Measurements from ENCODE around the gene DDIT4L. TPM values are rescaled to one million over a fixed set of nuclear protein-coding genes. Genes with fewer than 3 reads are reported as not detected.
A peak's percentile ranks its signal among the peaks of the same experiment; 100 is the strongest.
"Not testable (repeated sequence)": the region's sequence is repeated elsewhere in the genome, so short reads cannot be mapped to it uniquely, and the experiment has no call there.

Gene DDIT4L
- total RNA-seq (30.0 TPM), polyA plus RNA-seq (ENCODE audit: insufficient read depth in 1 of 8, insufficient read length in 8 of 8, low replicate concordance in 1 of 8) (10 to 100 TPM in 5 of 8 donors, 1 to 10 TPM in 3; 6.5 to 35.9 (median 11.2) TPM)
- long read RNA-seq, donor 1, transcript DDIT4L-201 (3 exons, 2,604 nt): major isoform, 5 of 5 reads
- long read RNA-seq, donor 1, partial matches to known transcripts: 0 of 5 reads
- long read RNA-seq, donor 1, other reads (novel, unspliced or antisense): 0 of 5 reads
- long read RNA-seq, donor 2: 0 reads
- long read RNA-seq, donor 3, transcript DDIT4L-201 (3 exons, 2,604 nt): major isoform, 22 of 23 reads
- long read RNA-seq, donor 3, partial matches to known transcripts: 0 of 23 reads
- long read RNA-seq, donor 3, other reads (novel, unspliced or antisense): 0 of 23 reads
- long read RNA-seq, donor 4, transcript DDIT4L-201 (3 exons, 2,604 nt): major isoform, 6 of 6 reads
- long read RNA-seq, donor 4, partial matches to known transcripts: 0 of 6 reads
- long read RNA-seq, donor 4, other reads (novel, unspliced or antisense): 0 of 6 reads
- long read RNA-seq, donor 5, transcript DDIT4L-201 (3 exons, 2,604 nt): major isoform, 15 of 16 reads
- long read RNA-seq, donor 5, partial matches to known transcripts: 0 of 16 reads
- long read RNA-seq, donor 5, other reads (novel, unspliced or antisense): 0 of 16 reads
- long read RNA-seq, donor 6, transcript DDIT4L-201 (3 exons, 2,604 nt): major isoform, 14 of 14 reads
- long read RNA-seq, donor 6, partial matches to known transcripts: 0 of 14 reads
- long read RNA-seq, donor 6, other reads (novel, unspliced or antisense): 0 of 14 reads
- long read RNA-seq, donor 7, partial matches to known transcripts: 0 of 6 reads
- long read RNA-seq, donor 7, other reads (novel, unspliced or antisense): 0 of 6 reads
- long read RNA-seq, donor 8, transcript DDIT4L-201 (3 exons, 2,604 nt): major isoform, 12 of 12 reads
- long read RNA-seq, donor 8, partial matches to known transcripts: 0 of 12 reads
- long read RNA-seq, donor 8, other reads (novel, unspliced or antisense): 0 of 12 reads
- long read RNA-seq, donor 9, partial matches to known transcripts: 0 of 1 reads
- long read RNA-seq, donor 9, other reads (novel, unspliced or antisense): 0 of 1 reads
- long read RNA-seq, donor 10, transcript DDIT4L-201 (3 exons, 2,604 nt): major isoform, 12 of 12 reads
- long read RNA-seq, donor 10, partial matches to known transcripts: 0 of 12 reads
- long read RNA-seq, donor 10, other reads (novel, unspliced or antisense): 0 of 12 reads
- long read RNA-seq, donor 11, transcript DDIT4L-201 (3 exons, 2,604 nt): major isoform, 18 of 19 reads
- long read RNA-seq, donor 11, partial matches to known transcripts: 0 of 19 reads
- long read RNA-seq, donor 11, other reads (novel, unspliced or antisense): 0 of 19 reads

GRCh38 chr4:100189820-100190642 is at the start of gene DDIT4L:
Gene DDIT4L (minus strand): TSS chr4:100190468. CDS start chr4:100189983, 485 bp downstream.
- peak within 1 kb of the TSS; percentile 6 for H3K27ac ChIP-seq (ENCODE audit: low read length)
- H3K9me3 ChIP-seq (replicated peaks; ENCODE audit: control insufficient read depth, low read depth, low read length): no peaks in the 10 kb centered on the region
- peaks cover 19% of the 10 kb centered on the region for H3K4me1 ChIP-seq (ENCODE audit: control insufficient read depth, insufficient read depth, low read length)
- DNase-seq: peak; percentile 69
- WGBS (ENCODE audit: insufficient coverage): under 1% methylated on average over 45 of the region's 51 CpGs
- H3K36me3 ChIP-seq (ENCODE audit: control insufficient read depth, insufficient read depth, low read length): no peaks in the 10 kb centered on the region
- peaks cover 7% of the 10 kb centered on the region for H3K27me3 ChIP-seq (ENCODE audit: control insufficient read depth, insufficient read depth, low read length)
- peak within 1 kb of the TSS; percentile 59 for H3K4me3 ChIP-seq (ENCODE audit: low read length)

GRCh38 chr4:100240008-100240407 is 49.7 kb upstream of the DDIT4L start:
- no peak overlapping the region for H3K27ac ChIP-seq (ENCODE audit: low read length)
- H3K4me3 ChIP-seq (ENCODE audit: low read length): no peak overlapping the region
- WGBS (ENCODE audit: insufficient coverage): 83% methylated on average over 2 of the region's 2 CpGs
- DNase-seq: peak; percentile 25
- H3K27me3 ChIP-seq (ENCODE audit: control insufficient read depth, insufficient read depth, low read length): no peaks in the 10 kb centered on the region
- no peaks in the 10 kb centered on the region for H3K4me1 ChIP-seq (ENCODE audit: control insufficient read depth, insufficient read depth, low read length)
- no peaks in the 10 kb centered on the region for H3K9me3 ChIP-seq (replicated peaks; ENCODE audit: control insufficient read depth, low read depth, low read length)
- no peaks in the 10 kb centered on the region for H3K36me3 ChIP-seq (ENCODE audit: control insufficient read depth, insufficient read depth, low read length)

GRCh38 chr4:100224721-100225120 is 34.5 kb upstream of the DDIT4L start:
- H3K36me3 ChIP-seq (ENCODE audit: control insufficient read depth, insufficient read depth, low read length): no peaks in the 10 kb centered on the region
- no peak overlapping the region for H3K27ac ChIP-seq (ENCODE audit: low read length)
- no peak overlapping the region for H3K4me3 ChIP-seq (ENCODE audit: low read length)
- H3K27me3 ChIP-seq (ENCODE audit: control insufficient read depth, insufficient read depth, low read length): no peaks in the 10 kb centered on the region
- H3K9me3 ChIP-seq (replicated peaks; ENCODE audit: control insufficient read depth, low read depth, low read length): peaks cover 17% of the 10 kb centered on the region
- no peak for DNase-seq
- no peaks in the 10 kb centered on the region for H3K4me1 ChIP-seq (ENCODE audit: control insufficient read depth, insufficient read depth, low read length)

- Histone ChIP-seq H3K9me3 (replicated peaks; ENCODE audit: control insufficient read depth, low read depth, low read length) (peaks cover 14% of the 10 kb centered on the region), H3K4me1 (ENCODE audit: control insufficient read depth, insufficient read depth, low read length) (no peaks in the 10 kb centered on the region), H3K27me3 (ENCODE audit: control insufficient read depth, insufficient read depth, low read length) (no peaks in the 10 kb centered on the region), H3K27ac (ENCODE audit: low read length) (no peak overlapping the region), H3K4me3 (ENCODE audit: low read length) (no peak overlapping the region), H3K36me3 (ENCODE audit: control insufficient read depth, insufficient read depth, low read length) (no peaks in the 10 kb centered on the region)
- no peak for DNase-seq
Measured at GRCh38 chr4:100224160-100224559, 33.9 kb upstream of the DDIT4L start.

- Histone ChIP-seq H3K4me3 (ENCODE audit: low read length) (no peak overlapping the region), H3K36me3 (ENCODE audit: control insufficient read depth, insufficient read depth, low read length) (no peaks in the 10 kb centered on the region), H3K27me3 (ENCODE audit: control insufficient read depth, insufficient read depth, low read length) (no peaks in the 10 kb centered on the region), H3K27ac (ENCODE audit: low read length) (no peak overlapping the region), H3K9me3 (replicated peaks; ENCODE audit: control insufficient read depth, low read depth, low read length) (no peaks in the 10 kb centered on the region), H3K4me1 (ENCODE audit: control insufficient read depth, insufficient read depth, low read length) (no peaks in the 10 kb centered on the region)
- WGBS (ENCODE audit: insufficient coverage): no CpG with 5 or more reads among the region's 1 CpG
- no peak for DNase-seq
Measured at GRCh38 chr4:100208964-100209363, 18.7 kb upstream of the DDIT4L start.

GRCh38 chr4:100208459-100208858 is 18.2 kb upstream of the DDIT4L start:
- no peak overlapping the region for H3K4me3 ChIP-seq (ENCODE audit: low read length)
- no peaks in the 10 kb centered on the region for H3K27me3 ChIP-seq (ENCODE audit: control insufficient read depth, insufficient read depth, low read length)
- DNase-seq: no peak
- no peaks in the 10 kb centered on the region for H3K9me3 ChIP-seq (replicated peaks; ENCODE audit: control insufficient read depth, low read depth, low read length)
- no peaks in the 10 kb centered on the region for H3K36me3 ChIP-seq (ENCODE audit: control insufficient read depth, insufficient read depth, low read length)
- no peaks in the 10 kb centered on the region for H3K4me1 ChIP-seq (ENCODE audit: control insufficient read depth, insufficient read depth, low read length)
- H3K27ac ChIP-seq (ENCODE audit: low read length): no peak overlapping the region
- WGBS (ENCODE audit: insufficient coverage): no CpG with 5 or more reads among the region's 3 CpGs

GRCh38 chr4:100206850-100207249 is 16.6 kb upstream of the DDIT4L start:
- Histone ChIP-seq H3K4me3 (ENCODE audit: low read length) (no peak overlapping the region), H3K27ac (ENCODE audit: low read length) (no peak overlapping the region), H3K27me3 (ENCODE audit: control insufficient read depth, insufficient read depth, low read length) (no peaks in the 10 kb centered on the region)

GRCh38 chr4:100198061-100198460 is 7.8 kb upstream of the DDIT4L start:
- H3K27ac ChIP-seq (ENCODE audit: low read length): no peak overlapping the region
- no peak overlapping the region for H3K4me3 ChIP-seq (ENCODE audit: low read length)
- no CpG with 5 or more reads among the region's 1 CpG for WGBS (ENCODE audit: insufficient coverage)

More at GRCh38 chr4:100206850-100207249, 16.6 kb upstream of the DDIT4L start:
- H3K36me3 ChIP-seq (ENCODE audit: control insufficient read depth, insufficient read depth, low read length): no peaks in the 10 kb centered on the region
- DNase-seq: no peak
- H3K4me1 ChIP-seq (ENCODE audit: control insufficient read depth, insufficient read depth, low read length): no peaks in the 10 kb centered on the region
- H3K9me3 ChIP-seq (replicated peaks; ENCODE audit: control insufficient read depth, low read depth, low read length): no peaks in the 10 kb centered on the region

GRCh38 chr4:100196388-100197071 is 6.3 kb upstream of the DDIT4L start:
- not testable (repeated sequence) for H3K27ac ChIP-seq (ENCODE audit: low read length); H3K27me3 ChIP-seq (ENCODE audit: control insufficient read depth, insufficient read depth, low read length); H3K9me3 ChIP-seq (replicated peaks; ENCODE audit: control insufficient read depth, low read depth, low read length); H3K4me1 ChIP-seq (ENCODE audit: control insufficient read depth, insufficient read depth, low read length); DNase-seq; H3K36me3 ChIP-seq (ENCODE audit: control insufficient read depth, insufficient read depth, low read length); H3K4me3 ChIP-seq (ENCODE audit: low read length)
- 96% methylated on average over 29 of the region's 40 CpGs for WGBS (ENCODE audit: insufficient coverage)

More at GRCh38 chr4:100198061-100198460, 7.8 kb upstream of the DDIT4L start:
- no peaks in the 10 kb centered on the region for H3K9me3 ChIP-seq (replicated peaks; ENCODE audit: control insufficient read depth, low read depth, low read length)
- no peaks in the 10 kb centered on the region for H3K27me3 ChIP-seq (ENCODE audit: control insufficient read depth, insufficient read depth, low read length)
- no peak for DNase-seq
- no peaks in the 10 kb centered on the region for H3K36me3 ChIP-seq (ENCODE audit: control insufficient read depth, insufficient read depth, low read length)
- no peaks in the 10 kb centered on the region for H3K4me1 ChIP-seq (ENCODE audit: control insufficient read depth, insufficient read depth, low read length)

Measured in muscle of leg (tissue), 16 donors.